ENCODE data around the gene ARHGEF9. TPM values are rescaled to one million over a fixed set of nuclear protein-coding genes. Genes with fewer than 3 reads are reported as not detected.

Gene ARHGEF9
- total RNA-seq, 1 experiment from 2014 or later = 16.7 TPM

GRCh38 chrX:63585936-63586335, 199.1 kb downstream of the ARHGEF9 start:
- intact Hi-C loops (cut with micrococcal nuclease; ENCODE audit: unreplicated experiment) = no loop called here
- ChIA-PET POLR2A (no interaction called here), CTCF (no interaction called here)
- no peaks in the 10 kb centered on the region for H3K36me3 ChIP-seq (ENCODE audit: control insufficient read depth, insufficient read depth, low read length)
- BruUV-seq (replicated peaks) = no TSS peak
- H3K27me3 ChIP-seq (ENCODE audit: control insufficient read depth, insufficient read depth, low read length) = no peaks in the 10 kb centered on the region
- H3K27ac ChIP-seq (ENCODE audit: low read length) = no peak overlapping the region
- ATAC-seq = no peak; the same call in 1 of the 2 replicates
- H3K4me3 ChIP-seq (ENCODE audit: low read depth in 2 of 2, low read length in 2 of 2) = no peak overlapping the region
- no peak for DNase-seq (ENCODE audit: low read depth, low spot score)
- TF ChIP-seq TCF7L2 (IDR thresholded peaks at IDR 0.05; ENCODE audit: low read depth, low read length) = no peak
- TF ChIP-seq SIN3A (IDR thresholded peaks at IDR 0.05; ENCODE audit: borderline replicate concordance, insufficient read depth, low read depth, low read length) = no peak
- TF ChIP-seq CTCF (IDR thresholded peaks at IDR 0.05) = no peak
- no peak for TF ChIP-seq REST (IDR thresholded peaks at IDR 0.05; ENCODE audit: insufficient read depth in 1 of 2, low read depth in 2 of 2, low read length in 1 of 2)
- TF ChIP-seq POLR2AphosphoS5 (IDR thresholded peaks at IDR 0.05; ENCODE audit: low read depth, low read length) = no peak
- H3K4me1 ChIP-seq (ENCODE audit: control insufficient read depth, insufficient read depth, low read length) = no peaks in the 10 kb centered on the region
- in situ Hi-C loops (cut with HindIII; ENCODE audit: low pct_unique_long_range_greater_than_20kb, low sequenced_read_pairs) = no loop called here
- no peaks in the 10 kb centered on the region for H3K9me3 ChIP-seq (ENCODE audit: control insufficient read depth, insufficient read depth, low read depth, low read length)

Small RNA genes within 50 kb of the gene (microRNA-seq; reads per million reads assigned to microRNA genes)
- gene MIR1468 (ENCODE audit: unreplicated experiment) = 2.2 reads per million
